Mucosa of descending colon (tissue), 3 donors: ENCODE measurements around the gene UFD1. TPM values are rescaled to one million over a fixed set of nuclear protein-coding genes. Genes with fewer than 3 reads are reported as not detected.

Experiments used
- ATAC-seq: fragments of 200-7000 bp; cut with Tn5 transposase; one replicate; pipeline ENCODE4 v1.9.1; 2020; ENCODE audit warnings: mild to moderate bottlenecking, moderate library complexity
- DNase-seq, 3 donors: peaks; one replicate each; pipeline ENCODE4 v3.0.0-alpha.2; 2020
- H3K36me3 ChIP-seq: fragments of 200-600 bp; one replicate; pipeline ENCODE4 v1.8.0; 2021; ENCODE audit warnings: low read depth, mild to moderate bottlenecking
- H3K4me1 ChIP-seq: fragments of 200-600 bp; one replicate; pipeline ENCODE4 v1.8.0; 2021; ENCODE audit warnings: low read depth, mild to moderate bottlenecking
- H3K4me3 ChIP-seq: fragments of 200-600 bp; one replicate; pipeline ENCODE4 v1.8.0; 2021; ENCODE audit warnings: mild to moderate bottlenecking
- H3K9me3 ChIP-seq: fragments of 200-600 bp; one replicate; pipeline ENCODE4 v1.8.0; 2021; ENCODE audit warnings: mild to moderate bottlenecking
- intact Hi-C, 2 donors: fragments of 100-400 bp; cut with DNase I in 1 of 2; cut with micrococcal nuclease in 1 of 2; formaldehyde crosslinking; loops; one replicate each; pipeline versions ENCODE4 v1.11.0 to v1.11.1; 2022; cut with DNase I, micrococcal nuclease
- total RNA-seq, 3 donors: library from RNA; stranded (reverse); fragmentation: NEBNext Ultra II Directional in 2 of 3; extraction: Animal tissue kit (Norgen Biotek cat#: 25700) in 2 of 3; gene quantifications; one replicate each; pipeline versions ENCODE4 v1.2.1 to v1.2.4, GENCODE V29; 2021 to 2023
- TF ChIP-seq, protein P1 (sequence below): fragments of 200-600 bp; IDR thresholded peaks from one replicate; pipeline ENCODE4 v1.8.0; 2022; ENCODE audit warnings: antibody characterized with exemption, mild to moderate bottlenecking
- donor health status: DM: no; HTN: no; CAD: no; lungs with moderate emphysema.
- donor health status: DM: no; HTN: no; CAD: no.
- donor health status: DM: no; HTN: yes; CAD: no.

Gene UFD1
- total RNA-seq, 3 donors from 2014 or later, result 48.5 to 71.0 (median 49.9) TPM

DNA sequence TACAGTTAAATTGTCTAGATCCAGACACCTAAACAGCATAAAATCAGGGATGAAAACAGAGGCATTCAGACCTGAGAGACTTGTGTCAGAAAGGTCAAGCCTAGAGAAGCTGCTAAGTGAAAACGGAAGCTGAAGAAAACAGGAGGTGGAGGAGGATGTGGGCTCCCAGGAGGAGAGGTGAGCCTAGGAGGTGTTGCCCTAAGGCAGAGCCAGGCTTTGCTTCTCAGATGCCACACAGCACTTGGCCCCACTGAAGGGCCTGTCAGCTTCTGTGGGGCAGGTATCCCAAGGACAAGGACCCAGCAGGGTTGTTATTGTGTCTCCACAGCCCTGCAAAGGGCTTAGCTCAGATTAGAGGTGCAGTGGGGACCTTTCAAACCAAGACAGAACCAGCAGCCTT lies 14.4 kb downstream of the UFD1 start:
- H3K9me3 ChIP-seq, result no peaks in the 10 kb centered on the region
- intact Hi-C loops, result no loop called here
- DNase-seq (no peak), ATAC-seq (no peak)
- H3K4me1 ChIP-seq, result no peaks in the 10 kb centered on the region
- peaks cover 16% of the 10 kb centered on the region for H3K36me3 ChIP-seq
- TF ChIP-seq, protein P1, sequence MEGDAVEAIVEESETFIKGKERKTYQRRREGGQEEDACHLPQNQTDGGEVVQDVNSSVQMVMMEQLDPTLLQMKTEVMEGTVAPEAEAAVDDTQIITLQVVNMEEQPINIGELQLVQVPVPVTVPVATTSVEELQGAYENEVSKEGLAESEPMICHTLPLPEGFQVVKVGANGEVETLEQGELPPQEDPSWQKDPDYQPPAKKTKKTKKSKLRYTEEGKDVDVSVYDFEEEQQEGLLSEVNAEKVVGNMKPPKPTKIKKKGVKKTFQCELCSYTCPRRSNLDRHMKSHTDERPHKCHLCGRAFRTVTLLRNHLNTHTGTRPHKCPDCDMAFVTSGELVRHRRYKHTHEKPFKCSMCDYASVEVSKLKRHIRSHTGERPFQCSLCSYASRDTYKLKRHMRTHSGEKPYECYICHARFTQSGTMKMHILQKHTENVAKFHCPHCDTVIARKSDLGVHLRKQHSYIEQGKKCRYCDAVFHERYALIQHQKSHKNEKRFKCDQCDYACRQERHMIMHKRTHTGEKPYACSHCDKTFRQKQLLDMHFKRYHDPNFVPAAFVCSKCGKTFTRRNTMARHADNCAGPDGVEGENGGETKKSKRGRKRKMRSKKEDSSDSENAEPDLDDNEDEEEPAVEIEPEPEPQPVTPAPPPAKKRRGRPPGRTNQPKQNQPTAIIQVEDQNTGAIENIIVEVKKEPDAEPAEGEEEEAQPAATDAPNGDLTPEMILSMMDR, result no peak
- no peak overlapping the region for H3K4me3 ChIP-seq

DNA sequence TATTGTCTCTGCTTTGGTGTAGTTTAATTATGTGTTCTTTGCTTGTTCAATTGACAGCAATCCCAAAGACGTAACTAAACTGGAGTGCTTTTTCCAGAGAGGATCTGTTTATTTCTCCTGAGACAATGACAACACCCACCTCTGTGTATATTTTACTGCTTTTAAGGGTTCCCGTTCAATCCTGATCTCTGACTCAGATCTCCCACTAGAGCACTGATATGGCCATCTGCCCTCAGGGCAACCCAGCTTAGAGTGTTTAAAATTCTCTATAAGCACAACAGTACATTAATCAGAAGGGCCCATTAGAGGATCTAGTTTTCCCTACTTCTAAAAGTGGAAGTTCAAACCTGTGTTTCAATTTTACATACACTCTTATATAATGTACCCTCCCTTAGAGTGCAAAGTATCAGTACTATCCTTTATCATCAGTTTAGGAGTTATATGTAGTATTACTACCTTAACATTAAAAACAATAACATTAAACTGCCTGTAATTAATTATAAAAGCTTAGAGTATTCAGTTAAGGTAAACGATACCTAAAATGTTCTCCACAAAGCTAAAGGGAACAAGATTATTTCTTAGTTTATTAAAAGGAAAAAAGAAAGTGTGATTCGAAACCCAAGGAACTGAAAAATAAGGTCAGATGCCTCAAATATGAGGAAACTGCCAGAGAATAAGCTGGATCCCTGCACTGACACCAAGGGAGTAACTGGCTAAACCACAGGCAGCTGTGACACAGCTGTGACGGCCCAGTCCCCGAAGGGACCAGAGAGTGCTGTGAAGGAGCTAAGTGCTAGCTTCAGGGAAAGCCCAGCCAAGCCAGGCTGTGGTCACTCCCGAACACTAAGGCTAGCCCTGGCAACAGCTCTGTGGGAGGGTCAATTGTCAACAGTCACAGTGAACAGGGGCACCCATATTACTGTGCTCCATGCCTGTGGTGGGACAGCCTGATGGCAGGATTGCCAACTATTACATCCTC lies 15.2 kb downstream of the UFD1 start:
- Histone ChIP-seq H3K4me3 (no peak overlapping the region), H3K36me3 (peaks cover 16% of the 10 kb centered on the region), H3K9me3 (no peaks in the 10 kb centered on the region), H3K4me1 (no peaks in the 10 kb centered on the region)
- TF ChIP-seq, protein P1, result no peak
- DNase-seq, result no peak
- intact Hi-C loops, result no loop called here
- ATAC-seq, result no peak

DNA sequence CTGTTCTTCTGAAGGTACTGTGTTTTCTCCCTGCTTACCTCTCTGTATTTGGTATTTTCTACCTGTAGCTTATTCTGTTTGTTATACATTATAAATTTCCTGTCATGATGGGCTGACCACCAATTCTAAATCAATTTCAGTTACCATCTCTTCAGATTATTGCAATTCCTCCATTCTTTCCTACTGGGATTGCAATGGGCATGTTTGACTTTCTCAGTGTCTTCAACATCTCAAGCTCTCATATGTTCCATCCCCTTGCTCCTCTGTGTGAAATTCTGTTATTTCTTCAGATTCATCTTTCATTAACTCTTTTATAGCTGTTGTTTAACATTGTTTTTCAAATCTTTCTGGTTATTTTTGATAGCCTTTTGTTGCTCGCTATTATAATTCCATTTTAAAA lies 16.0 kb downstream of the UFD1 start:
- ATAC-seq, result no peak
- no peaks in the 10 kb centered on the region for H3K9me3 ChIP-seq
- H3K4me3 ChIP-seq, result no peak overlapping the region
- intact Hi-C loops, result no loop called here
- peaks cover 16% of the 10 kb centered on the region for H3K36me3 ChIP-seq
- TF ChIP-seq, protein P1, result no peak
- no peak for DNase-seq
- H3K4me1 ChIP-seq, result no peaks in the 10 kb centered on the region

DNA sequence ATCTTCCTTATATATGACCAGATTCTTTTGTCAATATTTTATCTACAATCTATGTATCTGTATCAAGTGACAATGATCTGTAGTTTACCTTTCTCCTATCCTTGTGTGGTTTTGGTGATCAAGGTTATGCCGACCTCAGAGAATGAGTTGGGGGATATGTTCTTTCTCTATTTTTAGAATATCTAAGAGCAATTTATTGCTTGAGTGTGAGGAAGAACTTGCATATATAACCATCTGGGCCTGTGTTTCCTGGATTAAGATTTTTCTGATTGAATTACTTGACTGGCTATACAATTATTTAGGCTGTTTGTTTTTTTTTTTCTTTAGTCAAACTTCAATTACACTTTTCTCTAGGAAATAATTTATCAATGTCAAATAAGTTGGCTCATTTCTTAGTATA lies 17.5 kb downstream of the UFD1 start:
- Histone ChIP-seq H3K36me3 (peaks cover 10% of the 10 kb centered on the region), H3K4me3 (no peak overlapping the region), H3K9me3 (no peaks in the 10 kb centered on the region), H3K4me1 (no peaks in the 10 kb centered on the region)
- intact Hi-C loops, result no loop called here
- TF ChIP-seq, protein P1, result no peak
- ATAC-seq (no peak), DNase-seq (no peak)

DNA sequence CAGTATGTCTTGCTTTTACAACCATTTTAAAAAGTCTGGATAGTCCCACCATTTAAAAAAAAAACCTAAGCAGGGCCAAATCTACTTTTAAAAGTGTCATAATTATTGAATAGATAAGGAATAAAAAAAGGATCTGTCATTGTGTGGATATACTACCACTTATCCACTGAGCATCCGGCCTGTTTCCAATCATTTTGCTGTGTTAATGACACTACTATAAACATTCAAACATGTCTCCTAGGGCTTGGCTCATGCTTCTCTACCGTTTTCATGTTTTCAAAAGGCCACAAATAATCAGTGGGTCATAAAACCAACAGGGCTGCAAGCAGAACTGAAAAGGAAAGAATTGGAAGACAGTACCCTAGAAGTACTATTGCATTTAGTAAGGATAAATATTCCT lies 19.0 kb downstream of the UFD1 start:
- intact Hi-C loops, result no loop called here
- DNase-seq (no peak), ATAC-seq (no peak)
- Histone ChIP-seq H3K9me3 (no peaks in the 10 kb centered on the region), H3K4me3 (no peak overlapping the region), H3K4me1 (no peaks in the 10 kb centered on the region), H3K36me3 (peaks cover 13% of the 10 kb centered on the region)
- TF ChIP-seq, protein P1, result no peak
